Calu3 (cell line): ENCODE results near the gene GAL3ST2. TPM values are rescaled to one million over a fixed set of nuclear protein-coding genes. Genes with fewer than 3 reads are reported as not detected.

Experiments
- BruUV-seq: library from RNA; stranded (reverse); fragments of 400-500 nt; replicated peaks from 2 replicates; lab custom pipeline; 2021; lab: Mats Ljungman, UMichigan
- CTCF ChIA-PET: fragments of 300-600 bp; sonication (Branson Sonifier 250); formaldehyde crosslinking; loops from one replicate; lab custom pipeline; 2022; ENCODE audit warnings: antibody characterized with exemption; lab: Charles Lee
- DNase-seq: peaks from one replicate; pipeline ENCODE4 v3.0.0; 2022
- H3K27ac Mint-ChIP-seq: one replicate; pipeline ENCODE4 v1.8.0; 2022; ENCODE audit warnings: mixed read lengths; ENCODE audit not compliant: unreplicated experiment
- H3K27me3 Mint-ChIP-seq: one replicate; pipeline ENCODE4 v1.8.0; 2022; ENCODE audit warnings: mixed read lengths; ENCODE audit not compliant: unreplicated experiment
- H3K36me3 Mint-ChIP-seq: one replicate; pipeline ENCODE4 v1.8.0; 2022; ENCODE audit warnings: mild to moderate bottlenecking, moderate library complexity, mixed read lengths; ENCODE audit not compliant: insufficient read depth, unreplicated experiment
- H3K4me1 Mint-ChIP-seq: one replicate; pipeline ENCODE4 v1.8.0; 2022; ENCODE audit warnings: mild to moderate bottlenecking, low read depth, mixed read lengths; ENCODE audit not compliant: unreplicated experiment
- H3K4me3 Mint-ChIP-seq: one replicate; pipeline ENCODE4 v1.8.0; 2022; ENCODE audit warnings: mild to moderate bottlenecking, low read depth, moderate library complexity, mixed read lengths; ENCODE audit not compliant: unreplicated experiment
- H3K9me3 Mint-ChIP-seq: one replicate; pipeline ENCODE4 v1.8.0; 2022; ENCODE audit warnings: low read depth, mixed read lengths; ENCODE audit not compliant: unreplicated experiment
- CTCF ChIP-seq: fragments of 200-600 bp; IDR thresholded peaks from one replicate; pipeline ENCODE4 v1.8.0; 2022; ENCODE audit warnings: antibody characterized with exemption; ENCODE audit not compliant: unreplicated experiment
- intact Hi-C: fragments of 100-400 bp; cut with micrococcal nuclease; formaldehyde crosslinking; loops from one replicate; pipeline ENCODE4 v1.10.0; 2022; ENCODE audit not compliant: unreplicated experiment
- total RNA-seq: library from RNA; stranded (reverse); gene quantifications from 2 replicates; pipeline ENCODE4 v1.2.3, GENCODE V29; 2022

The GAL3ST2 gene
- total RNA-seq, 1 experiment from 2014 or later: not detected

- intact Hi-C loops: no loop called here
- CTCF ChIA-PET: no interaction called here
- Mint-ChIP-seq H3K27ac (no peak overlapping the region), H3K4me3 (no peak overlapping the region), H3K9me3 (peaks cover 4% of the 10 kb centered on the region), H3K4me1 (no peaks in the 10 kb centered on the region), H3K27me3 (no peaks in the 10 kb centered on the region), H3K36me3 (peaks cover 19% of the 10 kb centered on the region)
- DNase-seq: no peak
- no peak for TF ChIP-seq CTCF
- BruUV-seq: no TSS peak
Observed at GRCh38 chr2:241744028-241744754, 32.4 kb upstream of the GAL3ST2 start.

- DNase-seq: no peak
- no peaks in the 10 kb centered on the region for H3K4me1 Mint-ChIP-seq
- H3K36me3 Mint-ChIP-seq: peaks cover 22% of the 10 kb centered on the region
- H3K27ac Mint-ChIP-seq: no peak overlapping the region
- peaks cover 4% of the 10 kb centered on the region for H3K9me3 Mint-ChIP-seq
- CTCF ChIA-PET: no interaction called here
- H3K27me3 Mint-ChIP-seq: no peaks in the 10 kb centered on the region
- no peak for TF ChIP-seq CTCF
- intact Hi-C loops: no loop called here
- no peak overlapping the region for H3K4me3 Mint-ChIP-seq
- BruUV-seq: no TSS peak
Observed at GRCh38 chr2:241745276-241745675, 31.3 kb upstream of the GAL3ST2 start.

- DNase-seq: no peak
- no peaks in the 10 kb centered on the region for H3K4me1 Mint-ChIP-seq
- H3K9me3 Mint-ChIP-seq: peaks cover 4% of the 10 kb centered on the region
- CTCF ChIA-PET: no interaction called here
- no peaks in the 10 kb centered on the region for H3K27me3 Mint-ChIP-seq
- no peak for TF ChIP-seq CTCF
- intact Hi-C loops: no loop called here
- TSS peak; percentile 31 for BruUV-seq
- peaks cover 28% of the 10 kb centered on the region for H3K36me3 Mint-ChIP-seq
- H3K27ac Mint-ChIP-seq: no peak overlapping the region
- no peak overlapping the region for H3K4me3 Mint-ChIP-seq
Observed at GRCh38 chr2:241746084-241746483, 30.5 kb upstream of the GAL3ST2 start.

GRCh38 chr2:241748468-241749256 lies 28.0 kb upstream of the GAL3ST2 start:
- no TSS peak for BruUV-seq
- CTCF ChIA-PET: no interaction called here
- intact Hi-C loops: no loop called here

More at GRCh38 chr2:241748468-241749256, 28.0 kb upstream of the GAL3ST2 start:
- no peak overlapping the region for H3K4me3 Mint-ChIP-seq
- peaks cover 26% of the 10 kb centered on the region for H3K36me3 Mint-ChIP-seq
- no peak overlapping the region for H3K27ac Mint-ChIP-seq
- no peaks in the 10 kb centered on the region for H3K4me1 Mint-ChIP-seq
- no peak for TF ChIP-seq CTCF
- no peak for DNase-seq
- H3K27me3 Mint-ChIP-seq: no peaks in the 10 kb centered on the region
- H3K9me3 Mint-ChIP-seq: peaks cover 4% of the 10 kb centered on the region
